Testis (tissue), 3 donors: ENCODE measurements around the gene BCORL1. TPM values are rescaled to one million over a fixed set of nuclear protein-coding genes. Genes with fewer than 3 reads are reported as not detected.

Experiments used
- DNase-seq: peaks from one replicate; pipeline ENCODE4 v3.0.0-alpha.2; 2019
- H3K27ac ChIP-seq, 2 donors: fragments of 200-600 bp; sonication (generic); one replicate each; pipeline ENCODE4 v1.5.1; 2019
- H3K27me3 ChIP-seq: fragments of 200-600 bp; sonication (generic); one replicate; pipeline ENCODE4 v1.5.1; 2019
- H3K36me3 ChIP-seq: fragments of 200-600 bp; sonication (generic); one replicate; pipeline ENCODE4 v1.5.1; 2017; ENCODE audit warnings: low read depth; ENCODE audit errors: missing control alignments
- H3K4me1 ChIP-seq: fragments of 200-600 bp; sonication (generic); one replicate; pipeline ENCODE4 v1.5.1; 2019
- H3K4me3 ChIP-seq, 2 donors: fragments of 200-600 bp; sonication (generic); one replicate each; pipeline ENCODE4 v1.5.1; 2017 to 2019
- H3K9me3 ChIP-seq: fragments of 200-600 bp; sonication (generic); one replicate; pipeline ENCODE4 v1.5.1; 2017
- POLR2A ChIP-seq: fragments of 450-650 bp; IDR thresholded peaks from one replicate; pipeline ENCODE4 v1.6.1; 2017; ENCODE audit warnings: antibody characterized with exemption, mild to moderate bottlenecking, moderate library complexity
- WGBS, 2 donors: methylation state at CpG; one replicate each; pipeline ENCODE4 v1.1.5; 2018; 5-methylcytosine and 5-hydroxymethylcytosine counted together
- intact Hi-C: fragments of 100-400 bp; cut with DNase I; formaldehyde crosslinking; loops from one replicate; pipeline ENCODE4 v1.15.1; 2023; ENCODE audit warnings: low total_unique reads
- polyA plus RNA-seq: library from polyadenylated mRNA; stranded (reverse); fragments of 350-450 nt; fragmentation: Illumina TruSeq; extraction: RNeasy Lipid Tissue Mini Kit (QIAGEN cat#74804); gene quantifications from one replicate; pipeline ENCODE4 v1.2.3, GENCODE V29; 2014; ENCODE audit warnings: low read depth, low replicate concordance; ENCODE audit not compliant: insufficient read depth
- total RNA-seq, 2 donors: library from RNA; depleted of rRNA; stranded (reverse); fragments of >200 nt; gene quantifications; one replicate each; pipeline ENCODE4 v1.2.3, GENCODE V29; 2016
- TF ChIP-seq, protein P1 (sequence below), 3 experiments: fragments of 450-650 bp in 2 of 3; fragments of 200-600 bp in 1 of 3; sonication (generic) in 1 of 3; IDR thresholded peaks; one replicate each; pipeline ENCODE4 v1.5.1; 2016 to 2019; ENCODE audit warnings: antibody characterized with exemption in 3 of 3, mild to moderate bottlenecking in 2 of 3, moderate library complexity in 1 of 3

BCORL1 gene
- total and polyA plus RNA-seq, 3 donors from 2014 or later = 27.7 to 33.1 (median 32.3) TPM

DNA sequence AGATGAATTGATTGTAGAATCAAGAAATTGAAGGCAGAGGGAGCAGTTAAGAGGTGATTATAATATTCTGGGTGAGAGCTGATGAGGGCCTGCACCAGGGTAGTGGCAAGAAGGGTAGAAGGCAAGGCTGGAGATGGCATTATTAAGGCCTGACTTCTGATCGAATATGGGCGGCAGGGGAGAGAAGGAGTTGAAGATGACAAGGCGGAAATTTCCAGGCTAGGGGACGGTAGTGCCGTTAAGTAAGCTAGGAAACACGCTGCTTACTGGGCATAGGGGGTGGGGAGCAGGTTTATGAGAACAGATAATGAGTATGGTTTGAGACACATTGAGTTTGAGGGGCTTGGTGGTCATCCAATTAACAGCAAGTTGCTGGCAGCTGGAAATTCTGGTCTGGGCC lies 19.5 kb downstream of the BCORL1 start:
- whole genome bisulfite sequencing, 2 donors = 48 to 84% methylated on average over 6 of the region's 6 CpGs
- no peaks in the 10 kb centered on the region for H3K27me3 ChIP-seq
- H3K4me3 ChIP-seq = no peak overlapping the region
- H3K36me3 ChIP-seq = no peaks in the 10 kb centered on the region
- TF ChIP-seq POLR2A = no peak
- TF ChIP-seq, protein P1, sequence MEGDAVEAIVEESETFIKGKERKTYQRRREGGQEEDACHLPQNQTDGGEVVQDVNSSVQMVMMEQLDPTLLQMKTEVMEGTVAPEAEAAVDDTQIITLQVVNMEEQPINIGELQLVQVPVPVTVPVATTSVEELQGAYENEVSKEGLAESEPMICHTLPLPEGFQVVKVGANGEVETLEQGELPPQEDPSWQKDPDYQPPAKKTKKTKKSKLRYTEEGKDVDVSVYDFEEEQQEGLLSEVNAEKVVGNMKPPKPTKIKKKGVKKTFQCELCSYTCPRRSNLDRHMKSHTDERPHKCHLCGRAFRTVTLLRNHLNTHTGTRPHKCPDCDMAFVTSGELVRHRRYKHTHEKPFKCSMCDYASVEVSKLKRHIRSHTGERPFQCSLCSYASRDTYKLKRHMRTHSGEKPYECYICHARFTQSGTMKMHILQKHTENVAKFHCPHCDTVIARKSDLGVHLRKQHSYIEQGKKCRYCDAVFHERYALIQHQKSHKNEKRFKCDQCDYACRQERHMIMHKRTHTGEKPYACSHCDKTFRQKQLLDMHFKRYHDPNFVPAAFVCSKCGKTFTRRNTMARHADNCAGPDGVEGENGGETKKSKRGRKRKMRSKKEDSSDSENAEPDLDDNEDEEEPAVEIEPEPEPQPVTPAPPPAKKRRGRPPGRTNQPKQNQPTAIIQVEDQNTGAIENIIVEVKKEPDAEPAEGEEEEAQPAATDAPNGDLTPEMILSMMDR (IDR thresholded peaks at IDR 0.05) = no peak
- intact Hi-C loops = no loop called here
- H3K4me1 ChIP-seq = no peaks in the 10 kb centered on the region
- no peak for DNase-seq
- no peak overlapping the region for H3K27ac ChIP-seq
- H3K9me3 ChIP-seq = no peaks in the 10 kb centered on the region

DNA sequence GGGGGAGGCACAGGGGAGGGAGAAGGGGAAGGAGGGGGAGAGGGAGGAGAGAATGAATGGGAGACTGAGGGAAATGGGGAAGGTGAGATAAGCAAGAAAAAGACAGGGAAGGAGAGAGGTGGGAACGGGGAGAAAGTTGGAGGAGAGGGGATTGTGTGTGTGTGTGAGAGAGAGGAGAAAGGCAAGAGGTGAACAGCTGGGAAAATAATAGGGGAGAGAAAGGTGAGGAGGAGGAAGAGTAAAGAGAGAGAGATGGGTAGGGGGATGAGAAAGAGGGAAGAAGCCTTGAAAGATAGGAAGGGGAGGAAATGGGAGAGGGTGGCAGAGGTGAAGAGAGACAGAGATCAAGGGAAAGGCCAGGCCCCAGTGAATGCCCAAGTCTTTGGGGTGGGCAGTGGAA lies 20.1 kb downstream of the BCORL1 start:
- intact Hi-C loops = no loop called here
- H3K4me1 ChIP-seq = no peaks in the 10 kb centered on the region
- no peak overlapping the region for H3K27ac ChIP-seq
- H3K9me3 ChIP-seq = no peaks in the 10 kb centered on the region
- no peaks in the 10 kb centered on the region for H3K27me3 ChIP-seq
- H3K4me3 ChIP-seq = no peak overlapping the region
- no peaks in the 10 kb centered on the region for H3K36me3 ChIP-seq
- no peak for TF ChIP-seq POLR2A
- TF ChIP-seq, protein P1 (IDR thresholded peaks at IDR 0.05) = no peak
- DNase-seq = no peak
- 29 to 44% methylated on average over 1 of the region's 1 CpG for WGBS, 2 donors

DNA sequence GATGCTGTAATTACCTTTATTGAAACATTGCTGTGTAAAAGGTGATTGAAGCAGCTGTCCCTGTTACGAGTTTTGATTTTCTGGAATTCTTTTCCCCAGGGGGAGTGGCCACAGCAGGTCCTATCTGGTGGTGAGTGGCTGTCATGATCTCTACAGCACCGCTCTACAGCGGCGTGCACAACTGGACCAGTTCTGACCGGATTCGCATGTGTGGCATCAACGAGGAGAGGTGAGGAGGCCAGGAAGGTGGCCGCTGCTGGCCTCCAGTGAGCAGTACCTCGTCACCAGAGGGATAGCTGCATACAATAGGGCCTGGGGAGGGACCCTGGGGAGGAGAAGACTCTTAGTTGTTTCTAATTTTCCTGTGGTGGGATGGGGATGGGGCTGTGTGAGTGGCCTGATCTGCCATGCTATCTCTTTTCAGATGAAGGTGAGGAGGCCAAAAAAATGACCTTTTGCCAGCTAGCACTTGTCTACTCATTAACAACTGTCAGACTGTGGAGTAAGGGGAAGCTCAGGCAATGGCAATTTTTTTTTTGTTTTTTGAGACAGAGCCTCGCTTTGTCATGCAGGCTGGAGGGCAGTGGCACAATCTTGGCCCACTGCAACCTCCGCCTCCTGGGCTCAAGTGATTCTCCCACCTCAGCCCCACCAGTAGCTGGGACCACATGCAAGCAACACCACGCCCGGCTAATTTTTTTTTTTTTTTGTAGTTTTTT lies 22.8 kb downstream of the BCORL1 start:
- DNase-seq = no peak
- intact Hi-C loops = no loop called here

DNA sequence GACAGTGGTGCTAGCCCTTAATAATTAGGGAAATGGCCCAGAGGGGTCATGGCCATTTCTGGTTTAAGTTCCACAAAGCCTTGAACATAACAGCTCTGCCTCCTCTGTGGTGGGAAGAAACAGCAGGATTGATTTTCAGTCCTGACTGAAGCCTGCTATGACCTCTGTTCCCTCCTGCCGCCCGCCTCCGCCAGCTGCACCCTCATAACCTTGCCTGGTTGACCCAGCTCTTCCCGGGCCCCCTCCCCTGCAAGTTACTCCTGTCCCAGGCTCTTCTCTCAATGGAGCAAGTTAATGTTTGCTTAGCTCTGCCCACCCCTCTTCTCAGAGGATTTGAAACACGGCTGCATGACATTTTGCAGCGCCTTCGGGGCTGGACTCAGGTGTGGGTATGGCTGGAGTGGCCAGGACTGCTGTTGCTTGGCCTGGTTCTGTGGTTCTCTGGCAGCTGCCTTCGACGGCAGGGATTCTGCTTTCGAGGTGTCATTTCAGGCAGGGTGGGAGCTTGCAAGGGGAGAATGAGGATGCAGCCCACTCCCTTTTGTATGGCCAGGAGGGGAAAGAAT lies 27.3 kb downstream of the BCORL1 start:
- H3K4me1 ChIP-seq = no peaks in the 10 kb centered on the region
- no peaks in the 10 kb centered on the region for H3K36me3 ChIP-seq
- no peaks in the 10 kb centered on the region for H3K27me3 ChIP-seq
- TF ChIP-seq, protein P1 (IDR thresholded peaks at IDR 0.05) = no peak
- no peak for TF ChIP-seq POLR2A
- intact Hi-C loops = no loop called here
- WGBS, 2 donors = 55 to 60% methylated on average over 2 to 10 of the region's 10 CpGs
- no peaks in the 10 kb centered on the region for H3K9me3 ChIP-seq
- no peak overlapping the region for H3K4me3 ChIP-seq
- no peak for DNase-seq
- no peak overlapping the region for H3K27ac ChIP-seq

More for the DNA sequence above, 22.8 kb downstream of the BCORL1 start:
- Histone ChIP-seq H3K27ac (no peak overlapping the region), H3K9me3 (no peaks in the 10 kb centered on the region), H3K4me1 (no peaks in the 10 kb centered on the region), H3K36me3 (no peaks in the 10 kb centered on the region), H3K4me3 (no peak overlapping the region), H3K27me3 (no peaks in the 10 kb centered on the region)
- TF ChIP-seq, protein P1 (IDR thresholded peaks at IDR 0.05) = no peak
- no peak for TF ChIP-seq POLR2A
- WGBS, 2 donors = 82 to 90% methylated on average over 9 to 13 of the region's 13 CpGs
